ENCODE measurements around the gene DPP6.
"Not testable (repeated sequence)": the region's sequence is repeated elsewhere in the genome, so short reads cannot be mapped to it uniquely, and the experiment has no call there.

- TF ChIP-seq CTCF, POLR2A (IDR thresholded peaks at IDR 0.05): not testable (repeated sequence)
Observed at GRCh38 chr7:154055491-154056106, 3.4 kb downstream of the DPP6 start.
